Nephron progenitor cell (in vitro differentiated cells): ENCODE results near the gene RXRG.
A peak's percentile ranks its signal among the peaks of the same experiment; 100 is the strongest.

ENCODE experiments used
- DNase-seq: peaks from one replicate; pipeline ENCODE4 v3.0.0; 2021
- H3K27ac Mint-ChIP-seq: 2 replicates; pipeline ENCODE4 v1.8.0; 2021; ENCODE audit warnings: mild to moderate bottlenecking, moderate library complexity, mixed read lengths
- H3K27me3 Mint-ChIP-seq: 2 replicates; pipeline ENCODE4 v1.8.0; 2021; ENCODE audit warnings: mild to moderate bottlenecking, low read depth, mixed read lengths; ENCODE audit not compliant: poor library complexity
- H3K36me3 Mint-ChIP-seq: 2 replicates; pipeline ENCODE4 v1.8.0; 2021; ENCODE audit warnings: low read depth, mixed read lengths
- H3K4me1 Mint-ChIP-seq: 2 replicates; pipeline ENCODE4 v1.8.0; 2021; ENCODE audit warnings: mixed read lengths
- H3K4me3 Mint-ChIP-seq: 2 replicates; pipeline ENCODE4 v1.8.0; 2021; ENCODE audit warnings: mild to moderate bottlenecking, moderate library complexity, mixed read lengths
- H3K9me3 Mint-ChIP-seq: 2 replicates; pipeline ENCODE4 v1.8.0; 2021; ENCODE audit warnings: mild to moderate bottlenecking, moderate library complexity, mixed read lengths
- TF ChIP-seq, protein P1 (sequence below): fragments of 200-600 bp; sonication (generic); IDR thresholded peaks from 2 replicates; pipeline ENCODE4 v1.5.0; 2021; ENCODE audit warnings: antibody characterized with exemption

Gene RXRG

GRCh38 chr1:165383067-165383466, 61.9 kb downstream of the RXRG start:
- TF ChIP-seq, protein P1, sequence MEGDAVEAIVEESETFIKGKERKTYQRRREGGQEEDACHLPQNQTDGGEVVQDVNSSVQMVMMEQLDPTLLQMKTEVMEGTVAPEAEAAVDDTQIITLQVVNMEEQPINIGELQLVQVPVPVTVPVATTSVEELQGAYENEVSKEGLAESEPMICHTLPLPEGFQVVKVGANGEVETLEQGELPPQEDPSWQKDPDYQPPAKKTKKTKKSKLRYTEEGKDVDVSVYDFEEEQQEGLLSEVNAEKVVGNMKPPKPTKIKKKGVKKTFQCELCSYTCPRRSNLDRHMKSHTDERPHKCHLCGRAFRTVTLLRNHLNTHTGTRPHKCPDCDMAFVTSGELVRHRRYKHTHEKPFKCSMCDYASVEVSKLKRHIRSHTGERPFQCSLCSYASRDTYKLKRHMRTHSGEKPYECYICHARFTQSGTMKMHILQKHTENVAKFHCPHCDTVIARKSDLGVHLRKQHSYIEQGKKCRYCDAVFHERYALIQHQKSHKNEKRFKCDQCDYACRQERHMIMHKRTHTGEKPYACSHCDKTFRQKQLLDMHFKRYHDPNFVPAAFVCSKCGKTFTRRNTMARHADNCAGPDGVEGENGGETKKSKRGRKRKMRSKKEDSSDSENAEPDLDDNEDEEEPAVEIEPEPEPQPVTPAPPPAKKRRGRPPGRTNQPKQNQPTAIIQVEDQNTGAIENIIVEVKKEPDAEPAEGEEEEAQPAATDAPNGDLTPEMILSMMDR = no peak
- Mint-ChIP-seq H3K27me3 (peaks cover 52% of the 10 kb centered on the region), H3K4me3 (no peak overlapping the region), H3K4me1 (no peaks in the 10 kb centered on the region), H3K36me3 (no peaks in the 10 kb centered on the region), H3K27ac (no peak overlapping the region), H3K9me3 (peaks cover 3% of the 10 kb centered on the region)
- no peak for DNase-seq

- no peak overlapping the region for H3K27ac Mint-ChIP-seq
- H3K4me1 Mint-ChIP-seq = no peaks in the 10 kb centered on the region
- H3K27me3 Mint-ChIP-seq = peaks cover 45% of the 10 kb centered on the region
- no peaks in the 10 kb centered on the region for H3K36me3 Mint-ChIP-seq
- peaks cover 3% of the 10 kb centered on the region for H3K9me3 Mint-ChIP-seq
- H3K4me3 Mint-ChIP-seq = no peak overlapping the region
- TF ChIP-seq, protein P1 = no peak
- DNase-seq = no peak
Measured at GRCh38 chr1:165381745-165382505, 63.0 kb downstream of the RXRG start.

DNA sequence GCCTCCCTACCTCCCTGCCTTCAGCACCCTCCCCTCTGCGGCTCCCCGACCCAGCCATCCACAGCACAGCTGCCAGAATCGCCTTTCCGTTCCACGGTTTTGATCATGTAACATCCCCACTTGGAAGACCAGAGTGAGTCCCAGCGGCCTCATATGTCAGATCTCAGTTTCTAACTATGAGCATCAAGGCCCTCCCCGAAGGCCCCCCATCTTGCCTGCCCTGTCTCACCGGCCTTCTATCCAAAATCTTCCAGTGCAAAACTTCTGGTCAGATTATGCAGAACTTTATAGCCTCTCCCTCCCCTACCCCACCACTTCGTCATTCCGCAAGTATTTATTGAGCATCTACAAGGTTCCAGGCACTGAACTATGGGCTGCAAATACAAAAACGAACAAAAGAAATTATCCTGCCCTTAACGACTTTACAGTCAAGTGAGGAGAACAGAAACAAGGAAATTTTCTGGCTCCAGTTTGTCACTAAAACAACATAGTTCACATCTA, 68.1 kb downstream of the RXRG start:
- DNase-seq = no peak
- peaks cover 3% of the 10 kb centered on the region for H3K9me3 Mint-ChIP-seq
- TF ChIP-seq, protein P1 = no peak
- H3K27me3 Mint-ChIP-seq = peaks cover 64% of the 10 kb centered on the region
- H3K4me3 Mint-ChIP-seq = peak overlapping the region; percentile 76
- H3K36me3 Mint-ChIP-seq = no peaks in the 10 kb centered on the region
- peaks cover 9% of the 10 kb centered on the region for H3K4me1 Mint-ChIP-seq
- H3K27ac Mint-ChIP-seq = no peak overlapping the region

DNA sequence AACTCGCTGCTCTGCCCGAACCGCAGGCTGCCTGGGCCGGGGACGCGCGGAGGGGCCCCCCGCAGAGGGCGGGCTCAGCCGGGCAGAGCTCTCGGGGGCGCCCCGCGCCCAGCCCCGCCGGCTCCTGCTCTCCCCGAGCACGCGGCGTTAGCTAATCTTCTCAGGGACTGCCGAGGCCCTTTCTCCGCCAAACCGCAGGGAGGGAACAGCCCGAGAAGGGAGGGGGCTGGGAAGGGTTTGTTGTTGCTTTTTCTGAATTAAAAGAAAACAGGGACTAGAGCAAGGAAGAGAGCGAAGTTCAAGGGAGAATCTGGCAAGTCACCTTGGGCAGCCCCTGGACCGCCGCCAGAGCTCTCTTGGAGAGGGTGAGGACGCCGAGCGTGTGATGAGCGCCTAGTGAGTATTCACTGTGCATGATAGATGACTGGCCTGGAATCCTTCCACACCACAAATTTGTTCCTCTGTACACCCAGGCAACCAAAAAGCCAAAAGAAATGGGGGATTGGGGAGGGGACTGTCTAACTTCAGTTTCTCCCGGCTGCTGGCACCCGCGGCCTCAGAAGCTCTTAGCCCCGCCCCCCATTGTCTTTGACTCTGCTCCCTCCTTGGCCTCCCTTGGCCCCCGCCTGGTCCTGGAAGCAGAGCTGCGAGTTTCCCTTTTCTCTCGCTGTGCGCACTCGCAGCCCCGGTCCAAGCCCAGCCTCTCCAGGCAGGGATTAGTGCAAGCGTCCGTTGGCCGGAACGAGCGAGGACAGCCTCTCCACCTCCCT, 68.7 kb downstream of the RXRG start:
- peak; percentile 75 for DNase-seq
- Mint-ChIP-seq H3K9me3 (peaks cover 3% of the 10 kb centered on the region), H3K36me3 (no peaks in the 10 kb centered on the region), H3K27ac (no peak overlapping the region), H3K4me1 (peaks cover 9% of the 10 kb centered on the region), H3K4me3 (peak overlapping the region; percentile 76), H3K27me3 (peaks cover 66% of the 10 kb centered on the region)
- TF ChIP-seq, protein P1 = no peak

DNA sequence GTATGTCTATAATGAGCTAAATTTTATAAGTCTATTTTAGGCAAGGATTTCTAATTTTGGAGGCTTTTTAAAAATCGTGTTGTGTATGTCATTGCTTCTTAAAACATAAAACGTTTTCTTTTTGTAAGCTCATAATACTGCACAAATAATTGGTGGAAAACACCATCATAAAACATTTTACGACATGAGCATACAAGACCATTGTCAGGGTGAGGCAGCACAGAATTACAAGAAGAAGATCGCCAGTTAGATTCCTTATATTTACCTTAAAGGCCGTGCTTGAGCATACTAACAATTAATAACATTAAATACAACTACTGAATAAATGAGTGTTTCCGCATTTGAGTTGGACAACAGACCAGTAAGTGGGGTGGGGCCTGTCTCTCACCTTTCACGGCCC, 69.3 kb downstream of the RXRG start:
- H3K27me3 Mint-ChIP-seq = peaks cover 66% of the 10 kb centered on the region

More for the DNA sequence above, 69.3 kb downstream of the RXRG start:
- H3K4me1 Mint-ChIP-seq = peaks cover 9% of the 10 kb centered on the region
- H3K27ac Mint-ChIP-seq = no peak overlapping the region
- peak overlapping the region; percentile 72 for H3K4me3 Mint-ChIP-seq
- TF ChIP-seq, protein P1 = no peak
- H3K9me3 Mint-ChIP-seq = peaks cover 3% of the 10 kb centered on the region
- H3K36me3 Mint-ChIP-seq = no peaks in the 10 kb centered on the region
- no peak for DNase-seq
